Activated effector memory CD4-positive, alpha-beta T cell treated with anti-CD3 and anti-CD28 coated beads, Interleukin-2, amount 50 U/mL, for 16 hours (primary cell): Measurements from ENCODE around the gene CYB5D1.

ENCODE experiments used
- DNase-seq: peaks from one replicate; pipeline ENCODE4 v3.0.0-alpha.2; 2020

CYB5D1 gene

GRCh38 chr17:7846063-7846735, 11.6 kb upstream of the CYB5D1 start:
- DNase-seq = peak; percentile 63

GRCh38 chr17:7846765-7847661, 10.8 kb upstream of the CYB5D1 start:
- DNase-seq = peak; percentile 63

- peak; percentile 60 for DNase-seq
Observed at GRCh38 chr17:7848131-7848579, 9.6 kb upstream of the CYB5D1 start.

GRCh38 chr17:7848739-7849129, 9.1 kb upstream of the CYB5D1 start:
- peak; percentile 59 for DNase-seq

DNA sequence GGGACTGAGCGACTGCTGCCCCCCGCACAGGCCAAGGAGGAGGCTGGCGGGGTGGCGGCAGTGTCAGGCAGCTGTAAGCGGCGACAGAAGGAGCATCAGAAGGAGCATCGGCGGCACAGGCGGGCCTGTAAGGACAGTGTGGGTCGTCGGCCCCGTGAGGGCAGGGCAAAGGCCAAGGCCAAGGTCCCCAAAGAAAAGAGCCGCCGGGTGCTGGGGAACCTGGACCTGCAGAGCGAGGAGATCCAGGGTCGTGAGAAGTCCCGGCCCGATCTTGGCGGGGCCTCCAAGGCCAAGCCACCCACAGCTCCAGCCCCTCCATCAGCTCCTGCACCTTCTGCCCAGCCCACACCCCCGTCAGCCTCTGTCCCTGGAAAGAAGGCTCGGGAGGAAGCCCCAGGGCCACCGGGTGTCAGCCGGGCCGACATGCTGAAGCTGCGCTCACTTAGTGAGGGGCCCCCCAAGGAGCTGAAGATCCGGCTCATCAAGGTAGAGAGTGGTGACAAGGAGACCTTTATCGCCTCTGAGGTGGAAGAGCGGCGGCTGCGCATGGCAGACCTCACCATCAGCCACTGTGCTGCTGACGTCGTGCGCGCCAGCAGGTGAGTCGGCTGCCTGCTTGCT, 8.6 kb upstream of the CYB5D1 start:
- peak; percentile 63 for DNase-seq

DNA sequence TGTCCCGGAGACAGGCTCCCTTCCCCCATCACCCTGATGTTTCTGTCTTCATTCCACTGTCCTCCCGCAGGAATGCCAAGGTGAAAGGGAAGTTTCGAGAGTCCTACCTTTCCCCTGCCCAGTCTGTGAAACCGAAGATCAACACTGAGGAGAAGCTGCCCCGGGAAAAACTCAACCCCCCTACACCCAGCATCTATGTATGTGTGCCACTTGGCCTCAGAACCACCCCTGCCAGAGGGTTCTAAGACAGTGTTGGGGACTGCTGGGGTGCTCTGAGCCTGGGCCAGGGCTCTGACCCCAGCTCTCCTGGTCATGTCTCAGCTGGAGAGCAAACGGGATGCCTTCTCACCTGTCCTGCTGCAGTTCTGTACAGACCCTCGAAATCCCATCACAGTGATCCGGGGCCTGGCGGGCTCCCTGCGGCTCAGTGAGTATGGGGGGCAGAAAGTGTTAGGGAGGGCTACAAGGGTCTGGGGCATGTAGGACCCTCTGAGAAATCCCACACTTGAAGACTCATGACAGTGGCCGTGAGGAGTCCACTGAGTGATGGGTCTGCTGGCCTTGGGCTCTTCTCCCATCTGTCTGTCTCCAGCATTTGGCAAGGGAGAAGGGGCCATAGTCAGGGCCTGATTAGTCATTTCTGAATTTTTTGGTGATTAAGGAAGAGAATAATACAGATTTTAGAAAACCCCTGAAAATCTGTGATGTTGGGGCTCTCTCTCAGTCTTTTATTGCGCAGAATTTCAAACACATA, 7.9 kb upstream of the CYB5D1 start:
- DNase-seq = peak; percentile 61

DNA sequence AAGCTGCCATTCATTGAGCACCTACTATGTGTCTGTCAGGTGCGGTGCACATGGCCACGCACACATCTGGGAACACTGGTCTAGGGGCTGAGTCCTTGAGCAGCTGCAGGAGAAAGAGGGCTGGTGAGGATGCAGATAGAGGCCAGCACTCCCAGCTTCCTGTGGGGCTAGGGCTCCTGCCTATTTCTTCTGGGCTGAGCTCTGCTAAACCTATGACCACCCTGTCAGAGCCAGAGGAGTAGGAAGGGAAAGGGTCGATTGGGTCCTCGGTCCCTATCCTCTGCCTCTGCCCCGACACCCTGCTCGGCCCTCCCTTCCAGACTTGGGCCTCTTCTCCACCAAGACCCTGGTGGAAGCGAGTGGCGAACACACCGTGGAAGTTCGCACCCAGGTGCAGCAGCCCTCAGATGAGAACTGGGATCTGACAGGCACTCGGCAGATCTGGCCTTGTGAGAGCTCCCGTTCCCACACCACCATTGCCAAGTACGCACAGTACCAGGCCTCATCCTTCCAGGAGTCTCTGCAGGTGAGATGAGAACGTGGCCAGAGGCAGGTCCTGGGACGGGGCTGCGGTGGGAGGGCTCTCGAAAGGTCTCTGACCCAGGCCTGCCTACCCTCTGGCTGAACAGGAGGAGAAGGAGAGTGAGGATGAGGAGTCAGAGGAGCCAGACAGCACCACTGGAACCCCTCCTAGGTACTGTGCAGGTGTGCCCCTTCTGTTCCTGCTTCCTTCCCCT, 6.9 kb upstream of the CYB5D1 start:
- DNase-seq = peak; percentile 67

DNA sequence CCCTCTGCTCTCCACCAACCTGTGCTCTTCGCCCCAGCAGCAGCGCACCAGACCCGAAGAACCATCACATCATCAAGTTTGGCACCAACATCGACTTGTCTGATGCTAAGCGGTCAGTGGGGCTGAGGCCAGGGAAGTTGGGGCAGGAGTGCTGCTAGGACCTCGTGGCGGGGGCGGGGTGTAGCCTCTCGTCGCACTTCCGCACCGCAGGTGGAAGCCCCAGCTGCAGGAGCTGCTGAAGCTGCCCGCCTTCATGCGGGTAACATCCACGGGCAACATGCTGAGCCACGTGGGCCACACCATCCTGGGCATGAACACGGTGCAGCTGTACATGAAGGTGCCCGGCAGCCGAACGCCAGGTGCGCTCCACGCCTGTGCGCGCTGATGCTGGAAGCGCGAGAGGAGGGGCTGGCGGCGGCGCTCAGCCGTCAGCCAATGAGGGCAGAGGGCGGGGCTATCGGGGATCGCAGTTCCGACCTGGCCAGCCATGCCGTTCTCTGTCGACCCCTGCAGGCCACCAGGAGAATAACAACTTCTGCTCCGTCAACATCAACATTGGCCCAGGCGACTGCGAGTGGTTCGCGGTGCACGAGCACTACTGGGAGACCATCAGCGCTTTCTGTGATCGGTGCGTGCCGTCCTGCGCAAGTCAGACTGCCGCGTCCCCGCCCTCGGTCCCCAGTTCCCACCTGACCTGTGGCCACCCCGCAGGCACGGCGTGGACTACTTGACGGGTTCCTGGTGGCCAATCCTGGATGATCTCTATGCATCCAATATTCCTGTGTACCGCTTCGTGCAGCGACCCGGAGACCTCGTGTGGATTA, 6.2 kb upstream of the CYB5D1 start:
- DNase-seq = peak; percentile 97

DNA sequence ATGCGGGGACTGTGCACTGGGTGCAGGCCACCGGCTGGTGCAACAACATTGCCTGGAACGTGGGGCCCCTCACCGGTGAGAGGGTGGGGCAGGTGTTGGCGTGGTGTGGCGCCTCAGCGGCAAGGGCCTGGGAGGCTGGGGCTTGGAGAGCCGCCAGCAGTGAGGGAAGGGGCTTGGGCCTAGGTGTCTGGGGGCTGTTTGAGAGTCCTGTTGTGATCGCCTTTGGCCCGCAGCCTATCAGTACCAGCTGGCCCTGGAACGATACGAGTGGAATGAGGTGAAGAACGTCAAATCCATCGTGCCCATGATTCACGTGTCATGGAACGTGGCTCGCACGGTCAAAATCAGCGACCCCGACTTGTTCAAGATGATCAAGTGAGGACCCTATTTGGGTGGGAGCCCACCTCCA, 5.5 kb upstream of the CYB5D1 start:
- DNase-seq = no peak

- peak; percentile 66 for DNase-seq
Observed at GRCh38 chr17:7852919-7853690, 4.7 kb upstream of the CYB5D1 start.

- DNase-seq = peak; percentile 64
Observed at GRCh38 chr17:7853691-7854038, 4.1 kb upstream of the CYB5D1 start.

DNA sequence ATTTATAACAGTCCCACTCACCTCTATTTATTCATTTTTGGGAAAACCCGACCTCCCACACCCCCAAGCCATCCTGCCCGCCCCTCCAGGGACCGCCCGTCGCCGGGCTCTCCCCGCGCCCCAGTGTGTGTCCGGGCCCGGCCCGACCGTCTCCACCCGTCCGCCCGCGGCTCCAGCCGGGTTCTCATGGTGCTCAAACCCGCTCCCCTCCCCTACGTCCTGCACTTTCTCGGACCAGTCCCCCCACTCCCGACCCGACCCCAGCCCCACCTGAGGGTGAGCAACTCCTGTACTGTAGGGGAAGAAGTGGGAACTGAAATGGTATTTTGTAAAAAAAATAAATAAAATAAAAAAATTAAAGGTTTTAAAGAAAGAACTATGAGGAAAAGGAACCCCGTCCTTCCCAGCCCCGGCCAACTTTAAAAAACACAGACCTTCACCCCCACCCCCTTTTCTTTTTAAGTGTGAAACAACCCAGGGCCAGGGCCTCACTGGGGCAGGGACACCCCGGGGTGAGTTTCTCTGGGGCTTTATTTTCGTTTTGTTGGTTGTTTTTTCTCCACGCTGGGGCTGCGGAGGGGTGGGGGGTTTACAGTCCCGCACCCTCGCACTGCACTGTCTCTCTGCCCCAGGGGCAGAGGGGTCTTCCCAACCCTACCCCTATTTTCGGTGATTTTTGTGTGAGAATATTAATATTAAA, 3.6 kb upstream of the CYB5D1 start:
- DNase-seq = peak; percentile 63

- DNase-seq = peak; percentile 70
Observed at GRCh38 chr17:7854851-7855659, 2.7 kb upstream of the CYB5D1 start, which contains the start of gene TMEM88. Gene TMEM88, plus strand, starts transcription at chr17:7855066. Its CDS starts 9 bp downstream, at chr17:7855075.

- no peak for DNase-seq
Observed at GRCh38 chr17:7855660-7856010, 2.2 kb upstream of the CYB5D1 start.

- DNase-seq = peak; percentile 76
Observed at GRCh38 chr17:7856011-7856810, 1.6 kb upstream of the CYB5D1 start.

DNA sequence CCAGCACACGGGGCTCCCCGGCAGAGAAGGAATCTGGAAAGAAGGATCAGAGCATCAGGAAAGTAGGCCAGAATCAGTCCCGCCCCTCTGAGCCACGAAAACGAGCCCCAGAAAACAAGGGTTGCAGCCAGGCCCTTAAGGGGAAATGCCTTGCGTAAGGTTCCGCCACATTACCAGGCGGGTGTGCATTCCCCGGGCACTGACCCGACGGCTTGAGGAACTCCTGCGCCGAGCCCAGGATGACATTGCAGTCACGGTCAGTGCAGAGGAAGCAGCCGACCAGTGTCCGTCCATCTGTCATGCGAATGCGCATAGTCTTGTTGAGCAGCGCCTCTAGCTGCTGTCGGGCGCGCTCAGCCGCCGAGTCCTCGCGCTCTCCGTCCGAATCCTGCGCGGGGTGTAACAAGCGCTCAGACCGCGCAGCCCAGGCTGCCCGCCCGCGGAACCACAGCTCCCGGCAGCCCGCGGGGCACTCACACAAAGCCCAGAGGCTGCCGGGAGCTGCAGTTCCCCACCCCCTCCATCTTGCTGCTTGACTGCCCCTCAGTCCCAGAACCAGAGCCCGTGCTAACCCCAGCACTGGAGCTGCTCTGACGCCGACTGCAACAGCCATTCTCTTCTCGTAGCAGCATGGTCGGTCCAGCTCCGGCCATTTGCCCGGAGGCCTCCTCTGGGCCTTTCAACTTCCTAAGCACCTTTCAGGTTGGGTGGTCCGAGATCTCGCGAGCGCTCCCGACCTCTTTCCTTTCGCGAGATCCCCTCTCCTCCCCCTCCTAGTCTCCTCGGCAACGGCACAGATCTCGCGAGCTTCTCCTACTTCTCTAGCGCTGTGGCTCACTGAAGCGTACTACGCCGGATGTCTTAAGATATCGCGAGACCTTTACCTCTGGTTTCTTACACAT, 741 bp upstream of the CYB5D1 start, which contains the start of gene NAA38:
TSS of gene NAA38 (minus strand) at position 749 of the 902 bp plus-strand sequence. CDS start at position 653, 96 bp downstream.
- DNase-seq = peak; percentile 96

DNA sequence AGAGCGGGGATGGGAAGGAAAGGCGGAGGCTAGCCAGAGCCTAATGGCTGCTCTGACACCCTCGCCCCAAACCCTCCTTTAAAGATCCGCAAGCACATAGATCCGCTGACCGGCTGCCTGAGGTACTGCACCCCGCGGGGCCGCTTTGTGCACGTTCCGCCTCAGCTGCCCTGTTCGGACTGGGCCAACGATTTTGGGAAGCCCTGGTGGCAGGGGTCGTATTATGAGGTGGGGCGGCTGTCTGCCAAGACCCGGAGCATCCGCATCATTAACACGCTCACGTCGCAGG, 663 bp downstream of the CYB5D1 start:
- peak; percentile 79 for DNase-seq
